ENCODE results near the gene SKIC8.
"Not testable (repeated sequence)": the region's sequence is repeated elsewhere in the genome, so short reads cannot be mapped to it uniquely, and the experiment has no call there.

The SKIC8 gene

GRCh38 chr15:78251136-78251535, 48.3 kb downstream of the SKIC8 start:
- no peak for DNase-seq (ENCODE audit: low read depth)

DNA sequence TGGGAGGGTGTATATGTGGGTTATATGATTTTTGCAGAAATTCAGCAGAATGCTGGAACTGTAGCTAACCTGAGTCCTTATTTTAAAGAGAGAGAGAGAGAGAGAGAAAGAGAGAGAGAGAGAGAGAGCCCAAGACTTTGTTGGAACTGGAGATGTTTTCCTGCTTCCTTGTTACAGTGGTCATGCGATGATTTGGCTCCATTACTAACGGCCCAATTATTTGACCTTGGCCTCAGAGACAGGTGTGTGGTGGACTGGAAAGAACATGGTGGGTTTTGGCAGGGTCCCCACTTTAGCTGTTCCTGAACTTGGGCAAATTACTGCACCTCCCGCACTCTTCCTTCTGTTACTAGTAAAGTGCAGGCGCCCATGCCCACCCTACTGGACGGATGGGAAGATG, 50.3 kb downstream of the SKIC8 start:
- DNase-seq (ENCODE audit: low read depth) = no peak

GRCh38 chr15:78247911-78248310, 51.5 kb downstream of the SKIC8 start:
- no peak for DNase-seq (ENCODE audit: low read depth)

DNA sequence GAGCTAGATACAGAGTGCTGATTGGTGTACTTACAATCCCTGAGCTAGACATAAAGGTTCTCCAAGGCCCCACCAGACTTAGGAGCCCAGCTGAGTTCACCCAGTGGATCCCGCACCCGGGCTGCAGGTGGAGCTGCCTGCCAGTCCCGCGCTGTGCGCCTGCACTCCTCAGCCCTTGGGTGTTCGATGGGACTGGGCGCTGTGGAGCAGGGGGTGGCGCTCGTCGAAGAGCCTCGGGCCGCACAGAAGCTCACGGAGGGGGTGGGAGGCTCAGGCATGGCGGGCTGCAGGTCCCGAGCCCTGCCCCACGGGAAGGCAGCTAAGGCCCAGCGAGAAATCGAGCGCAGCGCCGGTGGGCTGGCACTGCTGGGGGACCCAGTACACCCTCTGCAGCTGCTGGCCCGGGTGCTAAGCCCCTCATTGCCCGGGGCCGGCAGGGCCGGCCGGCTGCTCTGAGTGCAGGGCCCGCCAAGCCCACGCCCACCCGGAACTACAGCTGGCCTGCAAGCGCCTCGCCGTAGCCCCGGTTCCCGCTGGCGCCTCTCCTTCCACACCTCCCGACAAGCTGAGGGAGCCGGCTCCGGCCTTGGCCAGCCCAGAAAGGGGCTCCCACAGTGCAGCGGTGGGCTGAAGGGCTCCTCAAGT, 53.3 kb downstream of the SKIC8 start:
- not testable (repeated sequence) for DNase-seq (ENCODE audit: low read depth)

- DNase-seq (ENCODE audit: low read depth) = not testable (repeated sequence)
These were observed 54.0 kb downstream of the SKIC8 start for GRCh38 chr15:78245392-78245791.

DNA sequence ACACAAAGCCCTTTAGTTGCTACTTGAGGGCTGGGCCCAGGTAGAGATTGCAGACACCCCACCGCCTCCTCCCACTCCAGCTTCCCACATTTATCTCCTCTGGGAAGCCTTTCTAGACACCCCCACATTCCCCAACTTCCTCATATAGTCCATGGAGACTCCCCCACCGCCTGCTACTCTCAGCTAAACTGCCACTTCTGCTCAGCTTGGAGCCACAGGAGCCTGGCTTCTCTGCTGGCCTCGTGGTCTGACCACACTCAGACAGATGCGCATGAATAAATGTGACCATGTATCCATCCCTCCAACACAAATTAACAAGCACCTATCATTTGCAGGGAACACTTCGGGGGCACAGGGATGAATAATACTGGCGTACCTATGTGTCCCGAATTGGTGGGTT, 54.5 kb downstream of the SKIC8 start:
- no peak for DNase-seq (ENCODE audit: low read depth)

GRCh38 chr15:78244101-78244500, 55.3 kb downstream of the SKIC8 start:
- no peak for DNase-seq (ENCODE audit: low read depth)

GRCh38 chr15:78243491-78243941, 55.9 kb downstream of the SKIC8 start:
- peak; percentile 21 for DNase-seq (ENCODE audit: low read depth)

- DNase-seq (ENCODE audit: low read depth) = no peak
These were observed 56.4 kb downstream of the SKIC8 start for GRCh38 chr15:78243058-78243457.

- DNase-seq (ENCODE audit: low read depth) = no peak
These were observed 57.3 kb downstream of the SKIC8 start for GRCh38 chr15:78242128-78242527.

DNA sequence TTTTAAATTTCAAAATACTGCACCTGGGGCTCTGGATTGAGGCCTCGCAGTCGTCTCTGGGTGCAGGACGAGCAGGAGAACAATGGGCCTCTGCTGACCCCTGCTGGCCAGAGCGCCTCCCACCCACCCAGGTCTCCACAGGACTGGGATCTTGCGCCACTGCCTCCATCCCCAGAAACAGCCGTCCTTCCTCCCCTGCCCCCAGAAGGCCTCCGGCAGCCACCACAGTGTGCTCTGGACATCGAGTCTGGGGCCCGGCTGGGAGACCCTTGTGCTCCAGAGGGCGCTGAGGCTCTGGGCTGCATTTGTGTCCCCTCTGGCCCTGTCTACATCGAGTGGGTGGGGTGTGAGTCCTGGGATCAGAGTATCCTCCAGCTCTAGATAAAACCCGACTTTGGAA, 58.4 kb downstream of the SKIC8 start:
- peak; percentile 61 for DNase-seq (ENCODE audit: low read depth)

GRCh38 chr15:78239811-78240210, 59.6 kb downstream of the SKIC8 start:
- DNase-seq (ENCODE audit: low read depth) = no peak

- no peak for DNase-seq (ENCODE audit: low read depth)
These were observed 62.3 kb downstream of the SKIC8 start for GRCh38 chr15:78237146-78237545.

DNA sequence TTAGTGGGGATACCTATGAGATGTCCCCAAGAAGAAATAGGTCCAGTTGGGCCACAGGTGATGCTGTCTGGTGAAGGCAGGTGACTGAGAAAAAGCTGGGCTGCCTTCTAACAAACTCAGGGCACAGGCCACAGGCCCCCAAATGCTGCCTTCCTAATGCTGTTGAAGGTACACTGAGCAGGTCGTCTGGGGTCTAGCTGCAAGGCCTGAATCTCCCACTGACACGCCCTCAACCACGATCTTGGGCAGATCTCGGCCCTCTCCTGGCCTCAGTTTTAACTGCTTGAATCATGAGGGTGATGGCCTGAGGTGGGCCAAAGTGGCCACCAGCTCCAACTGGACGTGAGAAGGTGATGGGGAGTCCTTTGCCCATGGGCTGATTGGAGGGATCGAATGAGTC, 62.9 kb downstream of the SKIC8 start:
- no peak for DNase-seq (ENCODE audit: low read depth)

DNA sequence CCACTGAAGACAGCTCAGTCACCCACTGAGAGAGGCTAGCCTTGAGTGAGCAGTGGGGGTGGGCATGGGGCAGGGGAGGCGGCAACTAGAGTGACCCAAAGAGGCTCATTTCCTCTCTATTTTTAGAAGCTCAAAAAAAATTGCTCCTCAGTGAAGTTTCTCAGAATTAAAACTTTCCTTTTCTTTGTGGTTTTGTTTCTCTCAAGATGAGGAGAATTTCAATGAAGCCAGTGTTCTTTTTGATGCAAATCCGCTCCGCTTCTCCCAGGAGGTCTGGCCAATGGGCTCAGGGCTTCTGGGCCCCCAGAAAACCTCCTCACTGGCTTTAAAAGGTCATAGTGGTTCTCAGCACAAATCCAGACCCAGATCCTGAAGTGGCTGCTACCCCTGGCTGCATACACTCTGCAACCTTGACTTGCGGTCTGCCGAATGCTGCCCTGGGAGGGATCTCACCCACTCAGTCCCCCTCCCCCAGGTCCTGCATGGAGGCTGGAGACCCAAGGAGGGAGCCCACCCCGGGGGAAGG, 64.8 kb downstream of the SKIC8 start, which contains the start of gene ACSBG1:
ACSBG1 (minus strand) TSS at position 51 of the 526 bp plus-strand sequence. CDS start 64 bp downstream, outside the sequence.
- no peak for DNase-seq (ENCODE audit: low read depth)

DNA sequence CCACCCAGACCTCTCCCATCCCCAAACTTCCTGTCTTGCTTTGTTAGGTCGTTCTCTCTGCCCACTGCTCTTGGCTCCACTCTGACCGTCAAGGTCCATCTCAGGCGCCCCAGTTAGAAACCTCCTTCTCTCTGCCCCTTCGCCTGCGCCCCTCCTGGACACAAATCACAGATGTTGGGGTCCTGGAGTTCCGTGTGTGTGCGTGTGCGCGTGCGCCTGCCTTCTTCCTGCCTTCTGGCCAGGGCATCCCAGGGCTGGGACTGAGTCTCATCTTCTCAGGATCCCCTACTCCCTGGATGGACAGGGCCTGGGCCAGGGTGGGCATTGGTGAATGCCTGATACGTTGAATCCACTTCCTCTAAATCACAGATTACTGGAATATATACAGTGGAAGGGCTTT, 65.9 kb downstream of the SKIC8 start:
- DNase-seq (ENCODE audit: low read depth) = no peak
